ENCODE data around the gene NTMT1.
"Not testable (repeated sequence)": the region's sequence is repeated elsewhere in the genome, so short reads cannot be mapped to it uniquely, and the experiment has no call there.

Gene NTMT1, protein sequence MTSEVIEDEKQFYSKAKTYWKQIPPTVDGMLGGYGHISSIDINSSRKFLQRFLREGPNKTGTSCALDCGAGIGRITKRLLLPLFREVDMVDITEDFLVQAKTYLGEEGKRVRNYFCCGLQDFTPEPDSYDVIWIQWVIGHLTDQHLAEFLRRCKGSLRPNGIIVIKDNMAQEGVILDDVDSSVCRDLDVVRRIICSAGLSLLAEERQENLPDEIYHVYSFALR

GRCh38 chr9:129626079-129626624, at the start of gene NTMT1:
TSS of gene NTMT1 (plus strand) at chr9:129626163. CDS start at chr9:129632704, 6,541 bp downstream.
- peak; percentile 78 to 79 for DNase-seq (ENCODE audit: low read depth in 2 of 2)

- no peak for DNase-seq (ENCODE audit: low read depth in 2 of 2)
Observed at GRCh38 chr9:129576546-129577543, 49.1 kb upstream of the NTMT1 start.

DNA sequence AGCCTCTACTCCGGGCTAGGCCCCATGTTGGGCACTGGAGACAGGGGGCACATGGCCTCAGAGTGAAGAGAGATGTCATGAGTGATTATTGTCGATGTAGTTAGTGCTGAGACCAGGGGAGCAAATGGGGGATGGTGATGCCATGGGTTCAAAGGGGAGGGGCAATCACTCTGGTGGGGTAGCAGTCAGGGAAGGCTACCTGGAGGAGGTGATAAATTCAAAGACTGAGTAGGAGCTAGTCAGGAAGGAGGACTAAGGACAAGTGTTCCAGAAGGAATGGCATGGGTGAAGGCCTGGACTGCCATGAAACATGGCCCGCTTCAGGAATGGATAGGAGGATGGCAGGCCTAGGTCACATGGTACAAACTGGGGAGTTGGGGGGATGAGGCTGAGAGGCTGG, 46.7 kb upstream of the NTMT1 start:
- no peak for DNase-seq (ENCODE audit: low read depth in 2 of 2)

- peak in 1 of 2 donors; percentile 40 for DNase-seq (ENCODE audit: low read depth in 2 of 2)
Observed at GRCh38 chr9:129580211-129580915, 45.6 kb upstream of the NTMT1 start.

DNA sequence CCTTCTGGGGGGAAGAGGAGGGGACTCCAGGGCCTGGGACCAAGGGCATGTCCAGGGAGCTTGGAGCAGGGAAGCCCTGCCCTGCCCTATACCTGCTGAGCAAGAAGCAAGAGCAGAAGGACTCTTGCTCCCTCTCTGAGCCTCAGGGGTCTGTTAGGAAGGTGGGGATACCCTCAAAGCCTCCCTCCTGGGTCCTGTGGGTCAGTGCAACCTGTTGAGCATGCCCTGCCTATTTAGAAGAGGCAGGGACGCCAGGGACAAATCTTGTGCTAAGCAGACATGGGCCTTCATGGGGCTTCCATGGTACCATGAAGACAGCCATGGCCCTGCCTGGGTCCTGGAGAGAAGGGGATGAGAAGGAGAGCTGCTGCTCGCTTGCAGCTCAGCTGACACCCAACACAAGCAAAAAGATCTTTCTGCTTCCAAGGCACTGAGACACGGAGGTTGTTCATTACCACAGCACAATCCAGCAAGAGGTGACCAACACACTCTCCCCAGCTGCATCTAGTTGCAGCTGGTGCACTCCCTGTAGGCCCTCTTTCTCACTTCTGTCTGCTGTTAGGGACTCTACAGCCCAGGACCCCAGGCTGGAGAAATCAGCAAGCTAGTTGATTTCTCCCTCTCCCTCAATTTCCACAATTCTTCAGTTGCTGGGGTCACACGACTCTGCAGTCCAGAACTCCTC, 44.3 kb upstream of the NTMT1 start:
- no peak for DNase-seq (ENCODE audit: low read depth in 2 of 2)

DNA sequence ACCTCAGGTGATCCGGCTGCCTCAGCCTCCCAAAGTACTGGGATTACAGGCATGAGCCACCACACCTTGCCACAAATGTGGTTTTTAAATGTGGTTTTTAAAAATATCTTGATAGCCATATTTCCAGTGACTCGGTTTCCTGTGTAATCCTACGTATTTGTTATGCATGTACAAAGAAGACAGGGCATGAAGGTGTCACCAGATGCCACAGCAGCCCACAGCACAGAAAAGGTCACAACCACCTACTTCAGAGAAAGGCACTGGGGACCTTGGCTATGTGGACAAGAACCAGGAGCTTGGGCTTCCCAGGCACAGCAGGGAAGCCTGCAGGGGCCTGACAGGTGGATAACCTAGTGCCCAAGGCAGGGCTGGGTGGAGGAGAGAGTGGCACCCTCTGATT, 43.1 kb upstream of the NTMT1 start:
- no peak for DNase-seq (ENCODE audit: low read depth in 2 of 2)

- DNase-seq (ENCODE audit: low read depth in 2 of 2) = no peak
Observed at GRCh38 chr9:129583308-129584038, 42.5 kb upstream of the NTMT1 start.

DNA sequence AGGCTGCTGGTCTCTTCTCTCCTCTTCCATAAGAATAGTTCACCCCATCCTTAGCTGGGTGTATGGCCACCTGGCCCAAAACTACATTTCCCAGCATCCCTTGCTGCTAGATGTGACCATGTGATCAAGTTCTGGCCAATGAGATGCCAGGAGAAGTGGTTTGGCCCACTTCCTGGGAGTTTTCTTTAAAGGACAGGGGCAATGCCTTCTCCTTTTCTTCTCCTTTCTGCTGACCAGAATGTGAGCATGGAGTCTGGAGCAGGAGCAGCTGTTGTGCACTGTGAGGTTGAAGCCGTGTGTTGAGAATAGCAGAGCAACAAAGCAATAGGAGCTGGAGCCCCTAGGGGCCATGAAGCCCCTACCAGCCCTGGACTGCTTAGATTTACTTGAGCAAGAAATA, 41.8 kb upstream of the NTMT1 start:
- peak; percentile 47 to 51 for DNase-seq (ENCODE audit: low read depth in 2 of 2)

GRCh38 chr9:129585352-129585751, 40.6 kb upstream of the NTMT1 start:
- DNase-seq (ENCODE audit: low read depth in 2 of 2) = no peak

DNA sequence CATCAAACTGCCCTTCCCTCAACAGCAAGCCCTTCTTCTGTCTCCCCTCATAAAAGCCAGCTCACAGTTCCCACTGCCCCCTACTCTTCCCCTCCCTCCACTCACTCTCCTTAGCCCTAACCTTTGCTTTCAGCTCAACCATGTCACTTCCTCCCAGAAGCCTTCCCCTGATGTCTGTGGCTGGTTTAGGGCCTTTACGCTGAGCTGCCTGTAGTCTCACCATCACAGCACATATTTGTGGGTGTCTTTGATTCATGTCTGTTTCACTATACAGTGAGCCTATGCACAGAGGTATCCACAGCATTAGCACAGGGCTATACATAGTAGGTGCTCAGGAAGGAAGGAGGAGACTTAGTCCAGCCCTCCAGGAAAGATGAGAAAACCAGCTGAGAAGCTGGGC, 39.7 kb upstream of the NTMT1 start:
- DNase-seq (ENCODE audit: low read depth in 2 of 2) = no peak

- no peak for DNase-seq (ENCODE audit: low read depth in 2 of 2)
Observed at GRCh38 chr9:129586685-129587084, 39.3 kb upstream of the NTMT1 start.

DNA sequence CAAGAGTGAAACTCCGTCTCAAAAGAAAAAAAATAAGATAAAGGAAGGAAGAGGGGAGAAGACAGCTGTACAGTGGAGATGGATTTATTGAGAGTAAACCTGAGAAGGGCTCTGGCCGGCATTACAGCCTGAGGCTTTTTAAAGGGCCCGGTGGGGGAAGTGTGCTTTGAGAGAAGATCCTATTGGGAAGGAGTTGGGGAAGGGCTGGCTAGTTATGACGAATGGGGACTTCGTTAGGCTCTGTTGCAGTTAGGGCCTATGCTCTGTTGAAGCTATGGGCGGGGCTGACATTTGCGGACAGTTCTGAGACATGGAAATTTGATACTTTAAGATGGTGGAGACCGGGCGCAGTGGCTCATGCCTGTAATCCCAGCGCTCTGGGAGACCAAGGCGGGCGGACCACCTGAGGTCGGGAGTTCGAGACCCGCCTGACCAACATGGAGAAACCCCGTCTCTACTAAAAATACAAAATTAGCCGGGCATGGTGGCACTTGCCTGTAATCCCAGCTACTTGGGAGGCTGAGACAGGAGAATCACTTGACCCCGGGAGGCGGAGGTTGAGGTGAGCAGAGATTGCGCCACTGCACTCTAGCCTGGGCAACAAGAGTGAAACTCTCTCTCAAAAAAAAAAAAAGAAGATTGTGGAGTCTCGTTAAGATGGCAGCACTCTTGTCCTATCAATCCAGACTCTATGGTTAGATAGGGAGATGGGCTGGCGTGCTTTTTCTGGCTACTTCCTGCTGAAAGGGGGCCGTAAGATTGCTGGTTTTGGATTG, 38.3 kb upstream of the NTMT1 start:
- no peak for DNase-seq (ENCODE audit: low read depth in 2 of 2)

GRCh38 chr9:129590466-129590865, 35.5 kb upstream of the NTMT1 start:
- DNase-seq (ENCODE audit: low read depth in 2 of 2) = no peak

GRCh38 chr9:129591916-129592315, 34.0 kb upstream of the NTMT1 start:
- no peak for DNase-seq (ENCODE audit: low read depth in 2 of 2)

DNA sequence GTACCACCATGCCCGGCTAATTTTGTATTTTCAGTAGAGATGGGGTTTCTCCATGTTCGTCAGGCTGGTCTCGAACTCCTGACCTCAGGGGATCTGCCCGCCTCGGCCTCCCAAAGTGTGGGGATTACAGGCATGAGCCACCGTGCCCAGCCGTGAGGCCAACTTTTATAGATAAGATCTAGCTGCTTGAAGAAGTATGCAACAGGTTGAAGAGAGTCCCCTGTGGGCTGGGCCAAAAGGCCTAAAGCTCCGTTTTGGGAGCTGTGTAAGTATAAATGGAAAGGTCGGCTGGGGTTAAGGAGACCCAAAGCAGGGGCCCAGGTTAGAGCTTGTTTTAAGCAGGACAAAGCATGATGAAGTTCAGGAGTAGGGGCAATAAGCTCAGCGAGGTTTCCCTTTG, 33.2 kb upstream of the NTMT1 start:
- DNase-seq (ENCODE audit: low read depth in 2 of 2) = not testable (repeated sequence)

- DNase-seq (ENCODE audit: low read depth in 2 of 2) = no peak
Observed at GRCh38 chr9:129594632-129595031, 31.3 kb upstream of the NTMT1 start.

DNA sequence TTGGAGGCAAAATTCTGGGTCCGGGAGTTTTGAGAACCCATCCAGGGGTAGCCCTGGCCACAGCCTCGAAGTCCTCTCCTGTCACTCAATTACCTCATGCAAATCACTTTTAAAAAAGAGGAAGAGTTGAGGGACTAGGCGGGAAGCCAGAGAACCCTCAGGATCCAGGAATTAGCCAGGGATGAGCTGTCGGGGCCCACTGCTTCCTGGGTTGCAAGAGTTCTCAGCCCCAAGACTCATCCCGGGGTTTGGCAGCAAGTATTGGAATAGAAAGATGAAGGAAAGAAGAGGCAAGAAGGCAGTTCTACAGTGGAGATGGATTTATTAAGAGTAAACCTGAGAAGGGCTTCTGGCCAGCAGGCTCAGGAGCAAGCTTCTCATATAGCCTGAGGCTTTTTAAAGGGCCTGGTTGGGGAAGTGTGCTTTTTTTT, 30.6 kb upstream of the NTMT1 start:
- no peak for DNase-seq (ENCODE audit: low read depth in 2 of 2)

DNA sequence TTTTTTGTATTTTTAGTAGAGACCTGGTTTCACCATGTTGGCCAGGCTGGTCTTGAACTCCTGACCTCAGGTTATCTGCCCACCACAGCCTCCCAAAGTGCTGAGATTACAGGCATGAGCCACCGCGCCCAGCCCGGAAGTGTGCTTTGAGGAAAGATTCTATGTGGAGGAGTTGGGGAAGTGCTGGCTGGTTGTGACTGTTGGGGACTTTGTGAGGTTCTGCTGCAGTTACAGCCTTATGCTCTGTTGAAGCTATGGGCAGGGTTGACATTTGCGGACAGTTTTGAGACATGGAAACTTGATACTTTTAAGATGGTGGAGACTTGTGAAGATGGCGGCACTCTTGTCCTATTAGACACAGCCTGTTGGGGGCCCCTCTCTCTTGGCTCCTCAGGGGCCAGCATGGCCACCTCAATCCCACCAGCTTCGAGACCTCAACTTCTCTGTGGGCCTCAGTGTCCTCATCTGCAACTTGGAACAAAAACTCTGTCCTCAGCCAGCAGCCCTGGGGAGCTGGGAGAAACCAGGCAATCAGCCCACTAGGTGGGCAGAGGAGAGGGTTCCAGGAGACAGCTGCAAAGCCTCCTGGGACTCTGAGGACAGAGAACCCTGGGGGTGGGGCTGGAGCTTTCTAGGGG, 29.9 kb upstream of the NTMT1 start:
- no peak for DNase-seq (ENCODE audit: low read depth in 2 of 2)

DNA sequence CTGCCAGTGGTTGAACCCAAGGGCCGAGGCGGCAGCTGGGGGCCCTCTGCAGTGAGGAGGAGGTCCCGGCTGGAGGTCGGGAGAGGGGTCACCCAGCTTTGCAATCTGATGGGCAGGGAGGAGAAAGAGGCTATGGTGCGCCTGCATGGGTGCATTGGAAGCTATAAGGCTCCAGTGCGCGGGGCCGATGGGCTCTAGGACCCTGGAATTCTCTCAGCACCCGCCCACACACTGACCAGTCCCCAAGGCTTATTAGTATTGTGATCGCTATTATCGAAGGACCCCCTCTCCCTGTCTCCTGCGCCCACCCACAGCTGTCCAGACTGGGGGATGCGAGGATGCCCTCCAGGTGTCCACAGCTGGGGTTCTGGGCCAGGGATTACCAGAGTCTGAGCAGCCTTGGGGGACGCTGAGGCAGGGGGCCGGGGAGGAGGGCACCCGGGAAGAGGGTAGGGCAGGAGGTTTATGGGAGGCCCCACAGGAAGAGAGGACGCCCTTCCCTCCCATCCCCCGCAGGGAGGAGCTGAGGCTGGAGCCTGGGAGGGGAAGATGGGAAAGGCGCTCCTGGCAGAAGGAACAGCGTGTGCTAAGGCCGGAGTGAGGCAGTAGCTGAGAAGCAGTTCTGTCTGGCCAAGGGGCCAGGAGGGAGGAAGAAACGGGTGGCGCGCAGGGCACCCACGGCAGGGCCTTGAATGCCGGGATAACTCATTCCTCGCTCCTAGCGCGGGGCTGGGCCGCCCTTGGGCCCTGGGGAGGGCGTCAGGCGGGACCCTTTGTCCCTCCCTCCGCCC, 29.2 kb upstream of the NTMT1 start:
- no peak for DNase-seq (ENCODE audit: low read depth in 2 of 2)

Data from stimulated activated CD8-positive, alpha-beta memory T cell treated with anti-CD3 and anti-CD28 coated beads, Interleukin-15, amount 100 ng/mL, for 48 hours (primary cell).